ENCODE results near the gene WNK2.

- TF ChIP-seq, protein P1, sequence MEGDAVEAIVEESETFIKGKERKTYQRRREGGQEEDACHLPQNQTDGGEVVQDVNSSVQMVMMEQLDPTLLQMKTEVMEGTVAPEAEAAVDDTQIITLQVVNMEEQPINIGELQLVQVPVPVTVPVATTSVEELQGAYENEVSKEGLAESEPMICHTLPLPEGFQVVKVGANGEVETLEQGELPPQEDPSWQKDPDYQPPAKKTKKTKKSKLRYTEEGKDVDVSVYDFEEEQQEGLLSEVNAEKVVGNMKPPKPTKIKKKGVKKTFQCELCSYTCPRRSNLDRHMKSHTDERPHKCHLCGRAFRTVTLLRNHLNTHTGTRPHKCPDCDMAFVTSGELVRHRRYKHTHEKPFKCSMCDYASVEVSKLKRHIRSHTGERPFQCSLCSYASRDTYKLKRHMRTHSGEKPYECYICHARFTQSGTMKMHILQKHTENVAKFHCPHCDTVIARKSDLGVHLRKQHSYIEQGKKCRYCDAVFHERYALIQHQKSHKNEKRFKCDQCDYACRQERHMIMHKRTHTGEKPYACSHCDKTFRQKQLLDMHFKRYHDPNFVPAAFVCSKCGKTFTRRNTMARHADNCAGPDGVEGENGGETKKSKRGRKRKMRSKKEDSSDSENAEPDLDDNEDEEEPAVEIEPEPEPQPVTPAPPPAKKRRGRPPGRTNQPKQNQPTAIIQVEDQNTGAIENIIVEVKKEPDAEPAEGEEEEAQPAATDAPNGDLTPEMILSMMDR (conservative IDR thresholded peaks at IDR 0.05), result no peak
- no peak for TF ChIP-seq ZFX (IDR thresholded peaks at IDR 0.05)
Measured at GRCh38 chr9:93205045-93205768, 21.3 kb downstream of the WNK2 start.

Data from C4-2B (cell line).